ENCODE data around the gene MOSMO.

DNA sequence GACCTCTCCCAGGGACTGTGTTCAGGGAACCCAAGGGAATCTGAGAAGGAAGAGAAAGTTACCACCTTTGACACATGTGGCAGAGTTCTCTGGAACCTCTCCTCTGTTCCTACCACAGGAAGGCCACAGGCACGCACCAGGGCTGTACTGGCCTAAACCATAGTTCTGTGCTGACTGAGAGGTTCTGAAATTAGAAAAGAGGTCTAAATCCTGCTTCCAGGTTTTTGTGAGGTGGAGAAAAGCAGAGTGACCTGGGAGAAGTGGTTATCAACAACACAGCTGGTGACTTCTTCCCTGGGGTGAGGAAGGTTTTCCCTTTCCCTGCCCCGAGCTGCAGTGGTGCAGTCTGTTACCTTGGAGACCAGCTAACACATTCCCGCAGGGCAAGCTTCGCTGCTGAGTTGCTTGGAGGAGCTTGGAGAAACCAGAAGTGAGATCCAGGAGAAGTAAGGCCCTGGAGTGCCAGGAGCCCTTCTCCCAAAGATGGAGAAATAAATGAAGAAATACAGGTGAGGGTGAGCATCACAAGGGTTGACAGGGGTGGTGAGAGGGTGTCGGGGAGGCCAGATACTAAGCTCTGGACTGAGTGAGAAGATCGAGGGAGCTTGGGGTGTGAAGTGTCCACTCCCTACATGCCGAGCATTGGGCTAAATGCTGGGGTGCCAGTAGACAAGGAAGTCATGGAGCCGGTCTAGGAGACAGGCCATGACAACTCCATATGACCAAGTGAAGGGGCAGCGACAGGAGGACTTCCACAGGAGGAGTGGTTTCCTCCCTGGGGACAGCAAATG lies 84.4 kb downstream of the MOSMO start, which contains the start of gene VWA3A:
- TF ChIP-seq SUZ12 (IDR thresholded peaks at IDR 0.05; ENCODE audit: extremely low read depth, insufficient read depth, insufficient read length) (no peak), YY1 (IDR thresholded peaks at IDR 0.05; ENCODE audit: insufficient read depth, insufficient read length) (no peak)
